T-helper 1 cell (primary cell): ENCODE results near the gene HOGA1.
A peak's percentile ranks its signal among the peaks of the same experiment; 100 is the strongest.
"Not testable (repeated sequence)": the region's sequence is repeated elsewhere in the genome, so short reads cannot be mapped to it uniquely, and the experiment has no call there.

ENCODE experiments used
- DNase-seq, 5 donors: peaks; one replicate each; pipeline ENCODE4 v3.0.0-alpha.2; 2012 to 2020

HOGA1 gene

GRCh38 chr10:97612386-97612785 lies 28.2 kb downstream of the HOGA1 start:
- no peak for DNase-seq

- DNase-seq: no peak
Observed at GRCh38 chr10:97618285-97618684, 34.1 kb downstream of the HOGA1 start.

- DNase-seq: no peak
Observed at GRCh38 chr10:97618733-97619132, 34.5 kb downstream of the HOGA1 start.

- no peak for DNase-seq
Observed at GRCh38 chr10:97623277-97623676, 39.1 kb downstream of the HOGA1 start.

- DNase-seq: no peak
Observed at GRCh38 chr10:97627731-97628130, 43.5 kb downstream of the HOGA1 start.

GRCh38 chr10:97628228-97628627 lies 44.0 kb downstream of the HOGA1 start:
- no peak for DNase-seq

GRCh38 chr10:97629289-97629688 lies 45.1 kb downstream of the HOGA1 start:
- DNase-seq: no peak

- DNase-seq: no peak
Observed at GRCh38 chr10:97631098-97631497, 46.9 kb downstream of the HOGA1 start.

GRCh38 chr10:97632949-97633884 lies 49.0 kb downstream of the HOGA1 start, which contains the start of gene MORN4:
TSS of gene MORN4 (minus strand) at chr10:97633500. CDS start at chr10:97619653, 13,847 bp downstream.
- DNase-seq: peak; percentile 79 to 91 (median 86)

GRCh38 chr10:97633921-97634320 lies 49.7 kb downstream of the HOGA1 start:
- DNase-seq: peak in 1 of 5 donors; percentile 21

- no peak for DNase-seq
Observed at GRCh38 chr10:97635577-97635976, 51.4 kb downstream of the HOGA1 start.

- DNase-seq: not testable (repeated sequence)
Observed at GRCh38 chr10:97639090-97639489, 54.9 kb downstream of the HOGA1 start.

GRCh38 chr10:97640174-97640867 lies 56.1 kb downstream of the HOGA1 start, which contains the start of gene PI4K2A:
TSS of gene PI4K2A (plus strand) at chr10:97640671. CDS start at chr10:97640743, 72 bp downstream.
- peak; percentile 97 to 99 (median 98) for DNase-seq

- DNase-seq: peak in 2 of 5 donors; percentile 14 to 15
Observed at GRCh38 chr10:97640868-97641811, 57.0 kb downstream of the HOGA1 start.

- not testable (repeated sequence) for DNase-seq
Observed at GRCh38 chr10:97642471-97643159, 58.4 kb downstream of the HOGA1 start.

- DNase-seq: no peak
Observed at GRCh38 chr10:97643441-97643985, 59.3 kb downstream of the HOGA1 start.

GRCh38 chr10:97644936-97645335 lies 60.7 kb downstream of the HOGA1 start:
- no peak for DNase-seq

GRCh38 chr10:97647556-97647955 lies 63.4 kb downstream of the HOGA1 start:
- no peak for DNase-seq

GRCh38 chr10:97648562-97649404 lies 64.6 kb downstream of the HOGA1 start:
- peak in 2 of 5 donors; percentile 10 to 64 for DNase-seq

- DNase-seq: not testable (repeated sequence)
Observed at GRCh38 chr10:97649405-97649750, 65.2 kb downstream of the HOGA1 start.
